NCI-H345 treated with DMSO at 0.1 percent for 48 hours (cell line): ENCODE measurements around the gene DPEP2.
A peak's percentile ranks its signal among the peaks of the same experiment; 100 is the strongest.
"Not testable (repeated sequence)": the region's sequence is repeated elsewhere in the genome, so short reads cannot be mapped to it uniquely, and the experiment has no call there.

Experiments
- DNase-seq: peaks from one replicate; lab custom pipeline; 2025; ENCODE audit not compliant: unreplicated experiment; lab: John Stamatoyannopoulos, UW

The DPEP2 gene

DNA sequence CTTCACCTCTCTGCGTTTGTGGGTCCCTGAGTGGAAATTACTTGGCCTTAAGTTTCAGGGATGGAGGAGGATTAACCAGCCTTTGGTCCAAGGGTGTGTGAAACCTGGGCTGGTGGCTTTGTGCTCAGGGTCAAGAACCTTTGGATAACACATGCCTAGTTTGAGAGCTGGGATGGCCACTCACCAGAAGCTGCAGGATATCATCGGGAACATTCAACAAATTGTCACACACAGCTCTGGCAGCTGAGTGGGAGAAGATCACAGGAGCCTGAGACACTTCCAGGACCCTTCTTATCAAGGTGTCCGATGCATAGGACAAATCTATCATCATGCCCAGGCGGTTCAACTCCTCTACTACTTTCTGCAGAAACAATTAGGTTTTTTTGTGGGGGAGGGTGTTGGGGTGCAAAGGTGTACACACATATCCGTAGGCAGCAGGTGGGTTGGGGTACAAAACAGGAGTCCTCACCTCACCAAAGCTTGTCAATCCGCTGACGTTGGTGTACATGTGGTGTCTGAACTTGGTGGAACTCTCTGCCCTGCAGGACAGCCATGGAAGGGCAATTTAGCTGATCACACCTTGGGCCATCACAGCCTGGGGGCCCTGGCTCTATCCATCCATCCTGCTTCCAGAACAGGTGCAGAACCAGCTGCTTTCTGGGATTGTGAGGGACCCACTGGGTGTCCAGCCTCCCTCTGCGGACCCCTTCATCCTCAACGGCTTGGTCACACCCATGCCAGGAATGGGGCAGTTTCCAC is 21.6 kb downstream of the DPEP2 start:
- no peak for DNase-seq

DNA sequence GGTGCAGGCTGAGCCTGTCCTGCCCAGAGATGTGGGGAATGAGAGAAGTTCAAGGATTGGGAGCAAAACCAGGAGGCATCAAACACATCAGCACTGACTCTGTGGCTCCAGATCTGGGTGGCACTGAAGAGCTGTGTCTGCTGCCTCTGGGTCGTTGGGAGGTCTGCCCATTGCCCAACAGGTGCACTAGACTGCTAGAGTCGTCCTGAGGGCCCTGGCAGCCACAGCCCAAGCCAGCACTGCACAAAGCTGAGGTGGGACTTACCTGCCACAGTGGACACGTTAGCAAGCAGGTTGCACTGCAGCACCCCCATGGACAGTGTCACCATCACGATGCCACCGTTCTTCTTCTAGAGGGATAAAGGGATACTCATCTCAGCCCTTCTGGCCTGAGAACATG is 22.3 kb downstream of the DPEP2 start:
- no peak for DNase-seq

DNA sequence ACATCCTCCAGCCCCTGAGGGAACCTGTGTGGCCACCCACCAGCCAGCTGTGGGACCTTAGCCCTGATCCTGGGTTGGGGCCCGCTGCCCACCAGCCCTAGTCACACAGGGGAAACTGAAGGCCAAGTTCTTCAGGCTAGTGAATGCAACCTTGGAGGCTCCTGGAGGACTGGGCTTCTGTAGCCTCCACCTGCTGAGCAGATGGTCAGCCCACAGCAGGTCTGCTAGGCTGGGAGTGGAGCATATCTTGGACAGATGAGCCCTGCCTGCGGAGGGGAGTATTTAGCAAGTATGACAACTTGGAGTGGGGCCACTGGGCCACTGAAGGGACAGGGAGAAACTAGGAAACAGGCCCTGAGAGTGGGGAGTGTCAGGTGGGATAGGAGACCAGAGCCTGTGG is 23.1 kb downstream of the DPEP2 start:
- no peak for DNase-seq

DNA sequence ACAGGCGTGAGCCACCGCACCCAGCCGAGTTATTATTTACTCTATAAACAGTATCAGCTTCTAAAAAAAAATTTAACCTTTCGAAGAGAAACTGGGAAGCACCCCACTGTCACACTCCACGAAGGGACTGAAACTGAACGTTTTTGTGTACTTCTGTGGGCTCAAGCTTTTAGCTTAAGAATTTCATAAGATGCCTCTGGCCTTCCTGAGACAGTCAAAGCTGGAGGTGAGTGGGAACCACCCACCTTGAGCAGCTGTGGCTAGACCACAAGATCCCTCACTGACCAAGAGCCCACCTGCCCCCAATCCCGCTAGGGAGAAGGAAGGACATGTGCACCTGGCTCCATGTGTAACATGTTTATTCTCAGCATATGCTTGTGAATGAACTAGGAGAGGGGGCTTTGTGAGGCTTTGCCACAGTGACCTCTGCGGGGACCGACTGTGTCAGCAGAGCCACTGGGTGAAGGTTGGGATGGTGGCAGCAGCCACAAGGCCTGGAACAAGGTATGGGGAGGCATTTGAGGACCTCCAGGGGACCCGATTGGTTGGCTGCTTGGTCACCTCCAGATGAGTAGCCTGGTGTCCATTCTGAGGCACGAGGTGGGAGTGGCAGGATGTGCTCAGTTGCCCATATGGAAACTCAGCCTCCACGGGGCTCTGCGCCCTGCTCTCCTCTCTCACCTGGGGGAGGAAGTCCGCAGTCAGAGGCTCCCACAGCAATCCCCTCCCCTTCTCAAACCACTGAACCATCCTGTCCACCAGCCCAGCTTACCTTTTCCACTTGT is 23.8 kb downstream of the DPEP2 start:
- DNase-seq = no peak

DNA sequence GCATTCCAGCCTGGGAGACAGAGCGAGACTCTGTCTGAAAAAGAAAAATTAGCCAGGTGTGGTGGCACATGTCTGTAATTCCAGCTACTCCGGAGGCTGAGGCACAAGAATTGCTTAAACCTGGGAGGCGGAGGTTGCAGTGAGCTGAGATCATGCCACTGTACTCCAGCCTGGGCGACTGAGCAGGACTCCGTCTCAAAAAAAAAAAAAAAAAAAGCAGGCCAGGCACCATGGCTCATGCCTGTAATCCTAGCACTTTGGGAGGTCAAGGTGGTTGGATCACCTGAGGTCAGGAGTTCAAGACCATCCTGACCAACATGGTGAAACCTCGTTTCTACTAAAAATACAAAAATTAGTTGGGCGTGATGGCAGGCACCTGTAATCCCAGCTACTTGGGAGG is 27.0 kb downstream of the DPEP2 start:
- not testable (repeated sequence) for DNase-seq

DNA sequence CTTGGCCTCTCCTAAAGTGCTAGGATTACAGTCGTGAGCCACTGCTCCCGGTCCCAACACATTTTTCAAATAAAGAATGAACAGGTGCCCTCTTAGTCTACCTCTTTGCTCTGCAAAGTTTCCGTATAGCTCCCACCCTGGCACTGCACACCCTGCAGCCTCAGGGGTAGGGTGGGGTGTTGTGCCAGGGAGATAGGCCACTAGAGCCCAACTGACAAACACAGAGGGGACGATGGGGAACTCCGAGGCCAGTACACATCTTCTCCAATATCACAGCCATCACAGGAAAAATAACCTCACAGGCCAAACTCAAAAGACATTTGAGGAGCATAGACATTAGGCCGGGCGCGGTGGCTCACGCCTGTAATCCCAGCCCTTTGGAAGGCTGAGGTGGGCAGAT is 28.2 kb downstream of the DPEP2 start:
- no peak for DNase-seq

DNA sequence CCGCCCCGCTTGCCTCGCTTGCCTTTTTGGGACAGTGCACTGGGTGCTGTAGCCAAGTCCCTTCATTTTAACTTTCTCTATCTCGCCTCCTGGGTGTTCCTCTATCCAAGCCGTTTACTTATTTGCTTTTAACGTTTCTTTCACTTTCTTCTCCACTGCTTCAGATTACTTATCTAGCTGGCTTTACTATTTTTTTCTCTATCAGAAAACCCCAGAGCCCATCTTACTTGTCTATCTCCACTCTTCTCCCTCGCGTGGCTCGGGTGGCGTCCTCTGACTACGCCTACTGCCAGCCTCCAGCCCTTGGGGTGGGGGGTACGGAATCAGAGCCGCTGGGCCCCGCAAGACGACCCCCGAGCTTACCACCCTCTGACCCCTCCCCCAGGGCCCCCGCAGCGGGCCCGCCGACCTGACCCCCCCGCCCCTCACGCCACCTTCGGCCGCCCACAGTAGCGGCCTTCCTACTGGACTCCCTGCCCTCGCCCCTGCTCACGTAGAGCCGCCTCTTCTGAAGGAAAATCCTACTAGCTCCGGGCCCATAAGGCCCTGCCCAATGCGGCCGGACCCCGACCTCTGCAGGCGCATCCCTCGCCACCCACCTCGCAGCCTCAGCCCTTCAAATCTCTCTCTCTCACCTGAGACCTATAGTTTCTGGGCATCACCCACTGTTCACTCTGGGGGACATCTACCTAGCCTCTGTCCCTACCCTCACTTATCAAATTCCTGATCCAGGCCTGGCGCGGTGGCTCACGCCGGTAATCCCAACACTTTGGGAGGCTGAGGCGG is 29.8 kb downstream of the DPEP2 start:
- no peak for DNase-seq

DNA sequence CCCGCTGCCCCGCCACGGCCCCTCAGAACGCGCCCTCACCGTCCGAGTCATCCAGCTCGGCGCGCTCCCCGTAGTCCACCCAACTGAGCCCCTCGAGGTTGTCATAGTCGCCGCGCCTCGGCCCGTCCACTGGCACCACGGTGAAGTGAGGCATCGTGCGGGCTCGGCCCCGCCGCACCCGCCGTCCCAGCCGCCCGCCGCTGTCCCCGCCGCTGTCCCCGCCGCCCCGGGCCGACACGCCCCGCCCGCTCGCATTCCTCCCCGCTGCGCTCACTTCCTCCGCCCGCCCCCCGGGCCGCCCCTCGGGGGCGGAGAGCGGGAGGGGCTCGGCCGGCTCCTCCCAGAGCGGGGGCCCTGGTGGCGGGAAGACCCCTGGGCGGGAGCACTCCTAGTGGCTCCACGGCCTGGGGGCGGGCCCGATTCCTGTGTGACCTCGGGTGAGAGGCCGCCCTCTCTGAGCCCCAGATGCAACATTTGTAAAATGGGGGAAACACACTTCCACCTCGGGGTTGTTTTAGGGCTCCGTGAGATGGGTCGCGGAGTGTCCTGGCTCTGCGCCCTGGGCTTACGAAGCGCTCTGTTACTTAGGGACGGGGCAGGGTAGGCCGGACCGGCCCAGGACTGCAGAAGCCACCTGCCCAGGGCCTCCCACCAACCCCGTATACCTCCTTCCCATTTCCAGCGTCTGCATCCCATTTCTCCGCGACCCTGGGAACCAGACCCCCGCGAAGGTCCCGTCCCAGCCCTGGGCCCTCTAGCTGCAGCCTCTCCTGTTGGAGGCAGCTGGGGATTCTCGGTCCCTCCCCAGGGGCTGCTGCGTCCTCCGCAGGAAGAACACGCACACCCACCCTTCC is 30.7 kb downstream of the DPEP2 start, which contains the start of gene SLC12A4:
TSS of gene SLC12A4 (minus strand) at position 238 of the 854 bp plus-strand sequence. CDS start at position 154, 84 bp downstream.
- DNase-seq = no peak

DNA sequence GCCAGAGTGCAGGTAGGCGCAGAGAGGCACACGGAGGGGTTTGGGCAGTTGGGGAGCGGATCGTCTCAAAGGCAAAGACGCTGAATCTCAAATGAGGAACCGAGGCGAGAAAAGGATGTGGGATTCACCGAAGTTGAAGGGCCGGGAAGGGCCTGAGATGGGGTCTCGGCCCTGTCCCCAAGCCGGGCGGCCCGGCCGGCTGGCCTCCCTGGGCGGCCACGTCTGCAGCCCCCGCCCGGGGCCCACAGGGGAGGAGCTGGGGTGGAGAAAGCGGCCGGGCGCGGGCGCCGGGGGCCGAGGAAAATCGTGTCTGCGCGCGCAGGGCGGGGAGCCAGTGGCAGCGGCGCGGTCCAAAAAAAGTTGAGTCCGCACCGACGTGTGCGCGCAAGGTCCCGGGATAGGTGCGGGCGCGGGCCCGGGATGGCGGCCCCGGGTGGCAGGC is 31.3 kb downstream of the DPEP2 start:
- no peak for DNase-seq

DNA sequence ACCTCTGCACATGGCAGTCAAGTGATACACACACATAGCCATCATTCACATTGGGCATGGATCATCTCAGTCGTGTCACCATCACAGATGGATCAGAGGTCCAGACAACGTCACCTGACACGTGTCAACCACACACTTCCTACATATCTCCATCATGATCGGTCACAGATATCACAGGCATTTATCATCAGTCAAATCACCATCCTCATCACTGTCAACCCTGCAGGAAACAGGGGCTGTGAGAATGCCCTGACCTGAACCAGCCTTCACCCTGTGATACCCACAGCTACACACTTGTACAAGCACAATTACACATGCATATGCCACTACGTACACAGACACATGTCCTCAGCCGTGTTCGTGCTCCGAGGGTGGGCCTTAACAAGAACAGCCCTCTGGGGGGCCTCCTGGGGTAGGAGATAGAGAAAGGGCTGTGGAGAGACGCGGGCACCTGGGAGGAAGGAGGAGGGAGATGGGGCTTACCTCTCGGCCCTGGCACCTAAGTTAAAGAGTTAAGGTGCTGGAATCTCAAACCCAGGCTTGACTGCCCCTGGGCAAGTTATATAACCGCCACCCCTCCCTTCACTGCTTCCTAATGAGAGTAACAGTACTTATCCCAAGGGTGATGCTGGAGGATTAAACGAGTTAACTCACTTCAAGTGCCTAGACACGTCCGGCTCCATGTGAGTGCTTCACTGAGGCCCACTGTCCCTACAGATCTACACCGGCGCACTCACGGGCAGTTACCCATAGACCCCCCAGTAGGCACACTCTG is 31.9 kb downstream of the DPEP2 start:
- no peak for DNase-seq

DNA sequence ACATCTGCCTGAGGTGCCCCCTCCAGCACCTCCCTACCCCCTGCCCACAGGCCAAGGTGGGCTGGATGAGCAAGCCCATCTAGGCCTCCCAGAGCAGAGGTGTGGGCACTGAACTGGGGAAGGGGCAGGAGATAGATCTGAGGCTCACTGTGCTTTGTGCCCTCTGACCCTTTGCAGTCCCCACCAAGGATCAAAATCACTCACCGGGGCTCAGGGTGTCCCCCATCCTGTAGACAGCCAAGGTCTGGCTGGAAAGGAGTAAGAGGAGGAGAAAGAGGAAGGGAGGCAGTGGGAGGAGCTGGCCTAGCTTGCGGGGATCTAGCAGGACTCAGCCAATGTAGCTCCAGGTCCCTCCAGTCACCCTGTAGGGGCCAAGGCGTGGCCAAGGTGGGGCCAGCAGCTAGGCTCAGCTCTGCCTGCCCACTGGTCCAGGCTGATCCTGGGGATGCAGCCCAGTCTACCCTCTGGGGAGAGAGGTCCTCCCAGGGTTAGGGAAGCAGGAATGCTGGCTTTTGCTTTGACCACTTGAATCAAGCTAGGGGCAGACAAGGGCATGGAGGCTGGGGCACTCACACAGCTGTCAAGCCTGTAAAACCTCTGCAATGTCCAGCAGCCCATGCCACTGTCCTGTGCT is 32.6 kb downstream of the DPEP2 start:
- no peak for DNase-seq

DNA sequence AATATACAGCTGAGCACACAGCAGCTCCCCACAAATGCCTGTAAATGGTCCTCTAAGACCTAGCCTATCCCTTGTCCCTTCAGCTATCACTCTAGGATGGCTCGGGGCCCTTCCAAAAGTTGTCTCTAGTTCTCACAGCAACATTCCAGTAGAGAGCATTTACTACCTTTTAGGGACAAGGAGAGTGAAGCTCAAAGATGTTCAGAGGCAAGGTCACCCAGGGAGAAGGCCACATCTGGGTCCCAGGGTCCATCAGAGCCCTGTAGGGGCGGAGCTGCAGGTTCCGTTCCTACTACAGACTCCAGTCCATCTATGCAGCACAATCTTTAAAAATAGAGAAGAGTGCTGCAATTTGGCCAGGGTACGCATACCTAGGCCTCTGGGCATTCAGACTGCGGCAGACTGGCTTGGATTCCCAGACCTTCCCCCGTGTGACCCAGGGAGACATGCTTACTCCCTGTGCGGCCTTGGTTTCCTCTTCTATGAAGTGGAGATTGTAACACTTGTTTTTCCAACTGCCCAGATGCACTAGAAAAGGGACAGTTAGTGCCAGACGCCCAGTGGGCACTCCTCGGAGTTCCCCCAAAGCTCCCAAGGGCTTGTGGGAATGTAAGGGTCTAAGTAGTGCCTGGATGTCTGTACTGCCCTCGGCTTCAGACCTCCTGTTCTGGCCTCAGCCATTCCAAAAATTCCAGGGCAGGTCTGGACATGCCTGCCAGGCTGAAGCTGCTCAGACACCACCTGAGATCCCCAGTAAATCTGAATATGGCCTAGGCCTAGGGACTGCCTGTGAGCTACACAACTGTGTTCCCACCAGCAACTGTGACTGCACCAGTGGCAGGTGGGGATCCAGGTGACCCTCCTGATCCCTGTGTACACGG is 33.4 kb downstream of the DPEP2 start:
- no peak for DNase-seq

DNA sequence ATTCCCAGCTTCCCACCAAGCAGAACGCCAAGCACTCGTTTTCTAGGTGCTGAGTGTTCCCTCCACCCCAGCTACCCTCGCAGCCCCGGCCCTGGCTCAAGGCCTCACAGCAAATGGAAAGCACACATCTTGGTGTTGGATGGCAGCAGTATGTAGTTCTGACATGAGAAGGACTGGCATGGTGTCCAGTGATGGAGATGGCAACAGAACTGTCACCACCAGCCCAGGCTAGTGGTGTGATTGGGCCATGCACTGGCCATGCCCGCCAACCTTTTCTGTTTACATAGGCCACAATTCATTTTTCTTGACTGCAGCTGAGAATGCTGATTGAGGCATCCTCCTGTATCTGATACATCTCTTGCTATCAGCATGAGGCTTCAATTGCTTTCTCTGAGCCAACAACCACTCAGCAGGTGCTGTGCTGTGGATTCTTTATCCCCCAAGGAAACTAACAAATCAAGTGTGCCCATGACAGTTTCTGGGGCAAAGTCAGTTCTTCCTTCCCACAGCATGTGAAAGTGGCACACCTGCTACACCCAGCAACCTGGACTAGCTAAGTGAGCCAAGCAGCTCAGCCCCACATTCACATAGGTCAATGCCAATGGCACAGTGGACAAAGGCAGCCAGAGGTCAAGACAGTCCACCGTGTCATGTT is 34.7 kb downstream of the DPEP2 start:
- no peak for DNase-seq

DNA sequence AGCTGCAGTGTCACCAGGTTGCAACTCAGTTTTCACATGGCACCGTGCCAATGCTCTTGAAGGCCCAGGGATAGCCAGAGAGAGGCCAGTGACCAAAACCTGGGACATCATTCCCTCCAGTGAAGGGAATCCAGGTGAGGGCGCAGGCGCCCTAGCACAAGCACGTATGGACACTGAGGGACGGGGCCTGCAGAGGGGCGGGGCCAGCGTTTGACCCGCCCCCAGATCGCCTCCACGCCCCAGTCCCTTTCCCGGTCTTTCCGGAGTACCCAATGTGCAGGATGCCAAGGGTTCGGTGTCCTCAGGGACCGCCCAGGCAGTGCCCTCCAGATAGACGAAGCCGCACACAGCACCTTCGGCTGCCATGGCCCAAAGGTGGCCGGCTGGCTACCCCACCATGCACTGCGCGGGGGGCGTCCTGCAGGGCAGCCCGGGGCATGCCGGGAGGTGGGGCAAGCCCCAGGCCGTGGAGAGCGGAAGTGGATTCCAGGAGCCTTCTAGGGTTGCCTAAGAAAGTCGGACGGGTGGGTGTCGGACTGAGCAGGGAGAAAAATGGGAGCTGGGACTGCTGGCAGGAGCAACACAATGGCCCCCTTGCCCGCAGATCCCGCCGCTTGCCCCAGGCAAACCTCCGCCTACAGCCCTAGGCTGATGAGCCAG is 35.5 kb downstream of the DPEP2 start:
- DNase-seq = no peak

DNA sequence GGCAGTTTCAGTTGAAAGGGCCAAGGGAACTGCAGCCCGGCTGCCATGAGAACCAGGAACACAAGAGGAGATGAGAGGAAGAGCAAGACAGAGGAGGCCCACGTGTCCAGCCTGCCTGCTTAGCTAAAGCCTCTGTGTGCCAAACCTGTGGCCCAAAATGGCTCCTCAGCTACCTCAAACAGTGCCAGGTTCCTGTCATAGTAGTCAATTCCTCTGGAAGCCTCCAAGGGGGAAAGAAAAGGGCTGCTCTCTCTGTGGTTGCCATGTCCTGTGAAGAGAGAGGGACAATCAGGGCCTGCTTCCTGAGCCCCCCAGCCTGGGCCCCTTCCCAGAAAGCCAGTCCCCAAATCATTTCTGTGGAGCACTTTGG is 36.0 kb downstream of the DPEP2 start:
- no peak for DNase-seq

DNA sequence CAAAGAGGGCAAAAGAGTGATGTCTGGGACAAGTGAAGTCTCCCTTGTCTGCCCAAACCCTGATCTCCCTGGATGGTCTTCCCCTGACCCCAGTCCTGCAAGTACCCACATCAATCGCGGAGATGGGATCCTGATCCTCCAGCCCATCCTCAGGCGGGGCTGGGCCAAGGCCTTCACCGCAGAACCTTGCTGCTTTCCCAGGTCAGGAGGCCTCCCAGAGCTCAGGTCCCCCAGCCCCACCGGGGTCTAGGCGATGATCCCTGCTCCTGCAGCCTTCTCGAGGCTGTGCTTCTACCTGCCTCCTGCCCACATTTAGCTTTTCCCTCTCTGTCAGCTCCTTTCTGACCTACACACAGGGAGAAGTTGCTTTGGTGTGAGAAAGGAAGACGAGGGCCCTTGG is 37.1 kb downstream of the DPEP2 start:
- no peak for DNase-seq

DNA sequence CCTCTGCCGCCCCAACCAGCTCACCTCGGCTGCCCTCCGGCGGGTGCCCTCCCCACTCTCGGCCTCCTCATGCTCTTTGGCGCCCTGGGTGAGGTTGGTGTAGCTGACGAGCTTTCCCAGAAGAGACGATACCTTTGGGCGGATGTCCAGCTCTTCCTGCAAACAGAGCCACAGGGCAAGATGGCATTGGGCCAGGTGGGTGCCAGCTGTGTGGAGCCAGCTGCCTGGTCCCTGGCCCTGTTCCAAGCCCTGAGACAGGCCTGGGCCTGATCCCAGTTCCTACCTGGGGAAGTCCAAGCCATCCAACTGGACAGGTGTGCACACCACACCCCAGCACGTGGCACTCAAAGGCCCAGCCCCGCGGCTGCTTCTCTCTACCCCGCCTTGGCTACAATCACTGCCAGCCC is 37.7 kb downstream of the DPEP2 start:
- DNase-seq = peak; percentile 89
